ENCODE measurements around the gene EPB41L5. TPM values are rescaled to one million over a fixed set of nuclear protein-coding genes. Genes with fewer than 3 reads are reported as not detected.
A peak's percentile ranks its signal among the peaks of the same experiment; 100 is the strongest.

The EPB41L5 gene
- total RNA-seq, 1 experiment from 2014 or later: 25.4 TPM

GRCh38 chr2:120222186-120223033 lies 209.5 kb downstream of the EPB41L5 start:
- no peak for DNase-seq
- Histone ChIP-seq H3K4me3 (ENCODE audit: insufficient read depth, low read depth, low read length) (peak overlapping the region; percentile 61), H3K36me3 (replicated peaks; ENCODE audit: control insufficient read depth, insufficient read depth, low read length) (no peaks in the 10 kb centered on the region), H3K27me3 (ENCODE audit: control insufficient read depth, insufficient read depth, low read length) (peaks cover 21% of the 10 kb centered on the region)

GRCh38 chr2:120223034-120223912 lies 210.4 kb downstream of the EPB41L5 start, which contains the start of gene TMEM185B:
Gene TMEM185B, minus strand, starts transcription at chr2:120223400. Its CDS starts 424 bp downstream, at chr2:120222976.
- Histone ChIP-seq H3K27me3 (ENCODE audit: control insufficient read depth, insufficient read depth, low read length) (peaks cover 21% of the 10 kb centered on the region), H3K36me3 (replicated peaks; ENCODE audit: control insufficient read depth, insufficient read depth, low read length) (no peaks in the 10 kb centered on the region), H3K4me3 (ENCODE audit: insufficient read depth, low read depth, low read length) (peak within 1 kb of the TSS; percentile 61)
- peak; percentile 99 for DNase-seq

- Histone ChIP-seq H3K36me3 (replicated peaks; ENCODE audit: control insufficient read depth, insufficient read depth, low read length) (no peaks in the 10 kb centered on the region), H3K4me3 (ENCODE audit: insufficient read depth, low read depth, low read length) (no peak overlapping the region), H3K27me3 (ENCODE audit: control insufficient read depth, insufficient read depth, low read length) (peaks cover 21% of the 10 kb centered on the region)
- peak; percentile 46 for DNase-seq
Observed at GRCh38 chr2:120224256-120224655, 211.4 kb downstream of the EPB41L5 start.

- H3K27me3 ChIP-seq (ENCODE audit: control insufficient read depth, insufficient read depth, low read length): peaks cover 21% of the 10 kb centered on the region
- DNase-seq: no peak
- no peaks in the 10 kb centered on the region for H3K36me3 ChIP-seq (replicated peaks; ENCODE audit: control insufficient read depth, insufficient read depth, low read length)
- no peak overlapping the region for H3K4me3 ChIP-seq (ENCODE audit: insufficient read depth, low read depth, low read length)
Observed at GRCh38 chr2:120224735-120225548, 212.1 kb downstream of the EPB41L5 start.

GRCh38 chr2:120225549-120226065 lies 212.7 kb downstream of the EPB41L5 start:
- DNase-seq: no peak
- Histone ChIP-seq H3K36me3 (replicated peaks; ENCODE audit: control insufficient read depth, insufficient read depth, low read length) (no peaks in the 10 kb centered on the region), H3K4me3 (ENCODE audit: insufficient read depth, low read depth, low read length) (no peak overlapping the region), H3K27me3 (ENCODE audit: control insufficient read depth, insufficient read depth, low read length) (peaks cover 21% of the 10 kb centered on the region)

DNA sequence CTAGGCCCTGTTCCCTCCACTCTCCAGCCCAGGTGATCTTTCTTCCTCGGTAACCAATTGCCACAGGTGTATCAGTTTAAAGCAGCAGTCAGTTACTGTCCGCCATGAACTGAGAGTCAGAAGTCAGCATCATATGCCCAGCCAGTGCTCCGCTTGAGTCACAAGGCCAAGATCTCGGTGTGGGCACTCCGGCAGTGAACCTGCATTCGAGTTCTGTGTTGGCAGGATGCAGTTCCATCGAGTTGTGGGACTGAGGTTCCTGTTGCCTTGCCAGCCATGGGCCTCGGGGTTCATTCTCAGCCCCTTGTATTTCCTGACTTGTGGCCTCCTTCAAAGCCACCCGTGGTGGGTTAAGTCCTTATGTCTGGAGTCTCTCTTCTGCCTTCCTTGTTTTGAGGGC lies 213.4 kb downstream of the EPB41L5 start:
- DNase-seq: no peak
- H3K27me3 ChIP-seq (ENCODE audit: control insufficient read depth, insufficient read depth, low read length): peaks cover 21% of the 10 kb centered on the region
- H3K36me3 ChIP-seq (replicated peaks; ENCODE audit: control insufficient read depth, insufficient read depth, low read length): no peaks in the 10 kb centered on the region
- H3K4me3 ChIP-seq (ENCODE audit: insufficient read depth, low read depth, low read length): no peak overlapping the region

DNA sequence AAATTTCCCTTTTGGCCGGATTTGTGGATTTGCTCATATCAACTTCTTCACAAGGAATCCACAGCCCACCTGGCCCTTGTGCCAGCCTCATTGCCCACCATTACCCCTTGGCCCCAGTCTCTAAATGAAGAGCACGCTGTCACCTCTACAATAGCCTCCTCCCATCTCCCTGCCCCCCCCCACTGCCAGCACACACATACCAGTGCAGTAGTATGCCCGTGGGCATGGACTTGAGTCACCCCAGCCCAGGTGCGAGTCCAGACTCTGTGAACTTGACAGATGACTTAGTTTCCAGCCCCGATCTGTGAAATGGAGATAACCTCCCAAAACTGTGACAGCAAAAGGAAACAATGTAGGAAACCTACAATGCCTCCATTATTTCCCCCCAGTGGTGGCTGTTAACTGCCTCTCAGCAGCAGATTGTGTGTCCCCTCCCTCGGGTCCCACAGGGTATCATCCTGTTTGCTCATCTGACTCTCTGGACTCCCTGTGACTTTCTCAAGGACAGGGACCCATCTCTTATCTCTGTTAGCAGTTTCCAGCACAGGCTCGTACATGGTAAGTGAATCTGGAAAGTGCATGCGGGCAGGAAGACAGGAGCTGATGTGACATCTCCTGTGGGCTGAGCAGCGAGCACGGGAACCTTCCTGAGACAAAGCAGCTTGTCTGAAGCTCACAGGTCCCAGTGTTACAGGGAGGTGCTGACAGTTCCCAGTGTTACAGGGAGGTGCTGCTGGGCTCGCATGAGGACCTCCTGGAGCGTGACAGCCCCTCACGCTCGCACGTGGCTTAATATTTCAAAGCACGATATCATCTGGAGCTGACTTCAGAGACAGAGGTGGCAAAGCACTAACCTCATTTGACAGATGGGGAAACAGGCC lies 214.5 kb downstream of the EPB41L5 start:
- no peak overlapping the region for H3K4me3 ChIP-seq (ENCODE audit: insufficient read depth, low read depth, low read length)
- no peaks in the 10 kb centered on the region for H3K36me3 ChIP-seq (replicated peaks; ENCODE audit: control insufficient read depth, insufficient read depth, low read length)
- H3K27me3 ChIP-seq (ENCODE audit: control insufficient read depth, insufficient read depth, low read length): peaks cover 17% of the 10 kb centered on the region
- DNase-seq: no peak

- no peak overlapping the region for H3K4me3 ChIP-seq (ENCODE audit: insufficient read depth, low read depth, low read length)
- no peak for DNase-seq
Observed at GRCh38 chr2:120228503-120228902, 215.6 kb downstream of the EPB41L5 start.

More at GRCh38 chr2:120228503-120228902, 215.6 kb downstream of the EPB41L5 start:
- Histone ChIP-seq H3K36me3 (replicated peaks; ENCODE audit: control insufficient read depth, insufficient read depth, low read length) (no peaks in the 10 kb centered on the region), H3K27me3 (ENCODE audit: control insufficient read depth, insufficient read depth, low read length) (peaks cover 11% of the 10 kb centered on the region)

Other genes with a start within 250 kb of the EPB41L5 start
- gene TMEM185B, start 210.3 kb downstream of the EPB41L5 start, total RNA-seq (2014; rRNA removed; shearing (Covaris generic)): 6.7 and 9.9 TPM in 2 replicates
- gene RALB, start 239.8 kb downstream of the EPB41L5 start, total RNA-seq (2014; rRNA removed; shearing (Covaris generic)): 11.1 and 13.5 TPM in 2 replicates